Bronchial epithelial cell (primary cell): ENCODE results near the gene WDR59. TPM values are rescaled to one million over a fixed set of nuclear protein-coding genes. Genes with fewer than 3 reads are reported as not detected.

Experiments used
- DNase-seq: peaks from one replicate; pipeline ENCODE4 v3.0.0-alpha.2; 2010; ENCODE audit warnings: low read depth
- FAIRE-seq: peaks from 2 replicates; lab custom pipeline; 2011; peaks lifted over from hg19 to GRCh38; lab: Jason Lieb, UNC
- H3K27me3 ChIP-seq: 2 replicates; pipeline ENCODE4 v1.5.1; 2011; ENCODE audit warnings: low read length; ENCODE audit not compliant: control insufficient read depth, insufficient read depth
- H3K36me3 ChIP-seq: 2 replicates; pipeline ENCODE4 v1.5.1; 2011; ENCODE audit warnings: low read length; ENCODE audit not compliant: control insufficient read depth, insufficient read depth
- H3K4me3 ChIP-seq: 2 replicates; pipeline ENCODE4 v1.5.1; 2011; ENCODE audit warnings: mild to moderate bottlenecking, low read depth, low read length, control low read depth
- CTCF ChIP-seq: IDR thresholded peaks from 2 replicates; pipeline ENCODE4 v1.5.1; 2011; ENCODE audit warnings: mild to moderate bottlenecking, moderate library complexity, low read length, control low read depth, inconsistent platforms; ENCODE audit not compliant: insufficient read depth, severe bottlenecking
- total RNA-seq: library from RNA; depleted of rRNA; stranded (reverse); fragments of >200 nt; gene quantifications from 2 replicates; pipeline ENCODE4 v1.2.1, GENCODE V29; 2014

Gene WDR59
- total RNA-seq, 1 donor from 2014 or later = 7.6 TPM

GRCh38 chr16:74939688-74940087 lies 45.2 kb downstream of the WDR59 start:
- Histone ChIP-seq H3K4me3 (no peak overlapping the region), H3K36me3 (peaks cover 11% of the 10 kb centered on the region), H3K27me3 (no peaks in the 10 kb centered on the region)
- TF ChIP-seq CTCF = no peak
- FAIRE-seq = no peak
- DNase-seq = no peak

- Histone ChIP-seq H3K4me3 (no peak overlapping the region), H3K36me3 (peaks cover 9% of the 10 kb centered on the region), H3K27me3 (no peaks in the 10 kb centered on the region)
- DNase-seq (no peak), FAIRE-seq (no peak)
- TF ChIP-seq CTCF = no peak
These were observed 47.9 kb downstream of the WDR59 start for GRCh38 chr16:74936902-74937560.

- peaks cover 1% of the 10 kb centered on the region for H3K36me3 ChIP-seq
- no peak for DNase-seq
- no peak overlapping the region for H3K4me3 ChIP-seq
- no peaks in the 10 kb centered on the region for H3K27me3 ChIP-seq
- TF ChIP-seq CTCF = no peak
- FAIRE-seq = no peak
These were observed 53.5 kb downstream of the WDR59 start for GRCh38 chr16:74931445-74931844.

GRCh38 chr16:74929636-74930035 lies 55.3 kb downstream of the WDR59 start:
- H3K27me3 ChIP-seq = no peaks in the 10 kb centered on the region
- no peak for TF ChIP-seq CTCF
- H3K36me3 ChIP-seq = peaks cover 1% of the 10 kb centered on the region
- no peak overlapping the region for H3K4me3 ChIP-seq
- FAIRE-seq = no peak
- DNase-seq = no peak

- peaks cover 3% of the 10 kb centered on the region for H3K36me3 ChIP-seq
- H3K27me3 ChIP-seq = no peaks in the 10 kb centered on the region
- no peak overlapping the region for H3K4me3 ChIP-seq
- TF ChIP-seq CTCF = no peak
- FAIRE-seq (no peak), DNase-seq (no peak)
These were observed 58.1 kb downstream of the WDR59 start for GRCh38 chr16:74926805-74927204.

GRCh38 chr16:74923766-74924460 lies 61.0 kb downstream of the WDR59 start:
- FAIRE-seq = no peak
- no peak overlapping the region for H3K4me3 ChIP-seq
- no peak for DNase-seq
- no peaks in the 10 kb centered on the region for H3K27me3 ChIP-seq
- peaks cover 7% of the 10 kb centered on the region for H3K36me3 ChIP-seq
- TF ChIP-seq CTCF = no peak
